ACHN (cell line): ENCODE results near the gene MT1F.

ENCODE experiments used
- DNase-seq: peaks from one replicate; pipeline ENCODE4 v3.0.0-alpha.2; 2015
- in situ Hi-C: cut with HindIII; loops from 2 replicates; pipeline ENCODE4 v1.10.0; 2017; ENCODE audit warnings: low sequenced_read_pairs, low pct_ligation_motif_present, low pct_unique_long_range_greater_than_20kb

The MT1F gene

DNA sequence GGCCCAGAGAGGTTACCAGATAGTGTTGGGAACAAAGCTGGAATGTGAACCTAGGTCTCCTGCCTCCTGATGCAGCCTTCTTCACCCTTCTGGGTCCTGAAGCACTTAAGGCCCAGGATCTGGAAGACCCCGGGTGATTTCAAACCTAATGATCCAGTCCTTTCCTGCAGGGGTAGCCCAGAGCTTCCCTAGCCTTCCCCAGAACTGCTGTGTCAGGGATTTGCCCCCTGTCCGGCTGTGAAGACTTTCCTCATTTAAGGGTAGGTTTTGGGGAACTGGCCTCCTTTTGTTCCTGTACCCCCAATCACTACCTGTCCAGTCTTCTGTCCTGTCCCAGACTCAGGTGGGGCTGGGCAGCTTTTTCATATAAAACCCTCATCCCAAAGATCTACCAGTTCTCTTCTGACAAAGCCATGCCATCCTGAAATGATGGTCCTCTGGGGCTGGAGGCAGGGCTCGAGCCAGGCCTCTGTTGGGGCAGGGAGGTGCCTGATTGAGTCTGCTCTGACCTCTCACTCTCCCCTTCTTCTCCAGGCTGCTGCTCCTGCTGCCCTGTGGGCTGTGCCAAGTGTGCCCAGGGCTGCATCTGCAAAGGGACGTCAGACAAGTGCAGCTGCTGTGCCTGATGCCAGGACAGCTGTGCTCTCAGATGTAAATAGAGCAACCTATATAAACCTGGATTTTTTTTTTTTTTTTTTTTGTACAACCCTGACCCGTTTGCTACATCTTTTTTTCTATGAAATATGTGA lies 25.8 kb downstream of the MT1F start:
- in situ Hi-C loops = no loop called here
- no peak for DNase-seq

DNA sequence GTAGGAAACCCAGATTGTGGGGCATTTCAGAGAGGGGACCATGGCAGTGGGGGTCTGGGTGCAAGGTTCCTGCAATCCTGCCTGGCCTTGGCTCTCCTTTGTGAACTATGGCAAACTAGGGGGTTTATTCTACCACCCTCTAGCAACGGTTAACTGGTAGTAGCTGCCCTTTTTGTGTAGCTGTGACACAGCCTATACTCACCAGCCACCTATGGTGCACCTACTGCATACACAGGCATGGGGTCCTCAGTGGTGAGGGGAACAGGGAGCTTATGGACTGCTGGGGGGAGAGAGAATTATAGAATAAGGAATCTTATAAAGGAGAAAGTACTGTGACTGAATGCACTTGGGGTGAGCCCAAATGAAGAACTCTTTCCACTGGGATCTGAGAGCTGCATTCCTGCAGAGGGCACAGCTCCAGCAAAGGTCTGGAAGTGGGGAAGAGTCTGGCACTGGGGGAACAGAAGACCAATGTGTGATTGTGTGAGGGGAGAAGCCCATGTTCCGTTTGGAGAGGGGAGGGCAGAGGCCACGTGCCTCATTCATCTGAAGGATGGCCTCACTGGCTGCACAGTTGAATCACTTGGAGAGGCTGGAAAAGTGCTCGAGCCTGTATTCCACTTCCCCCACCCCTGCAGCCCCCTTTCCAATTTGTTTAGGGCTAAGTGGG lies 26.6 kb downstream of the MT1F start:
- DNase-seq = no peak
- in situ Hi-C loops = no loop called here

DNA sequence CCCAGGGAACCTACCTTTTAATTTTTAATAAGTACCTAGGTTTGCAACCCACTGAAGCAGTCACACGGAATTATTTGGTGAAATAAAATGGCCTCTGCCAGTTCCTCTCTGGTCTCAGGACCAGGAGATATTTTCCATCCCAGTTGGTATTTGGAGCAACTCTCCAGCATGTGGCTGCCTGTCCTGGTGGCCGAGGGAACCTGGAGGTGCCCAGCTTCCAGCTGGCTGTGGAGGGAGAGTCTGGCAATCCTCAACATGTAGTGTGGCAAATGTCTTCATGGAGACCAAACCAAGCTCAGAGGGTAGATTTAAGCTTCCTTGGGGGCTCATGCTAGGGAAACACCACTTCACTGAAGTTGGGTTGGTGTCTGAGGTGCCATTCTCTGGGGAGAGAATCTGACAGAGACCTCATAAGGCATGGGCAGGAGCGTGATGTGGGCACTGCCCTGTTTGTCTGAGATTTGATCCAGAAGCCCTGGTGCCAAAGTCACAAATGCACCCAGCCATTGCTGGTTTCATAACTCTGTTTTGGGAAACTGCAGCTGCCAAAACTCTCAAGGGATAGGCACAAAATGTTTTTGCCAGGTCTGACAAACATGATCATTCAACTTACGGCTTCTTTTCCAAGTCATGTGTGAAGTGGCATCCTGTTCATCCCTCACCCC lies 27.3 kb downstream of the MT1F start:
- no peak for DNase-seq
- in situ Hi-C loops = no loop called here

DNA sequence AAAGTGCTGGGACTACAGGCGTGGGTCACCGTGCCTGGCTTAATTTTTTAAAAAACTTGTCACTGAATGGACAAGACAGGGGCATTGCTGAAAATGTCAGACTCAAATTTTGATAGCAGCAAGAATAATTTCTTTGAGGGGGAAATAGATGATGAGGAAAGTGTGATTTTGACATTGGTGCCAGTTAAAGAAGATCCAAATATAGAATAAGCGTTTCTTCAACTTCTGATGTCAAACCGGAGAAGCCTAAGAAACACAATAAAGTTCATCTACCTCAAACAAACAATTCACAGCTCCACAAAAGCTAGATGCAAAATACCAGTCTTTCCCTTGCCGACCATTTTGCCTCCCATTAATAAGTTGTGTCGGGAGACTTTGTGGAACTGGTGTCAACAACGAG lies 29.0 kb downstream of the MT1F start:
- no peak for DNase-seq
- in situ Hi-C loops = no loop called here

- in situ Hi-C loops = no loop called here
- DNase-seq = no peak
These were observed 31.0 kb downstream of the MT1F start for GRCh38 chr16:56688762-56689161.

GRCh38 chr16:56689171-56689570 lies 31.4 kb downstream of the MT1F start:
- DNase-seq = no peak
- in situ Hi-C loops = no loop called here

DNA sequence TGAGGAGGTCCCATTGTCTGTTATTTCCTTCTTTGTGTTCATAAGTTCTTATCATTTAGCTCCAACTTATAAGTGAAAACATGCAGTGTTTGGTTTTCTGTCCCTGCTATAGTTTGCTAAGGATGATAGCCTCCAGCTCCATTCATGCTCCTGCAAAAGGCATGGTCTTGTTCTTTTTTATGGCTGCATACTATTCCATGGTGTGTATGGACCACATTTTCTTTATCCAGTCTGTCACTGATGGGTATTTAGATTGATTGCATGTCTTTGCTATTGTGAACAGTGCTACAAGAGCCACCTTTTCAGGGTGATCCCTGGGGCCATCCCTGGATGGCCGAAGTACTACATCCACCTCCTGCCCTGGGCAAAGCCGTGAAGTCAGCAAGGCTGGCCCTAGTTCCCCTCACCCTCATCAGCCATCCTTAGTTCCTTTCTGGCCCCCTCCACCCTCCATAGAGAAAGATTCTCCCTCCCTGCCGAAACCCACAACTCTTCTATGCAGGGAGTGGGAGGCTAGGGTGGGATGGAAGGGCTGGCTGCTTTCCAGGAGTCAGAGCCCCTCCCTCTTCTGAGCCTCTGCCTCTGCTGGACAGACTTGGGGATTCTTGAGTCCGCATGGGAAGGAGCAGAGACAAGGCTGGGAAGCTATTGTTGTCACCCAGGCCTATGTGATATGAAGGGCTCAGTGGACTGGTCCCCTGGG lies 32.8 kb downstream of the MT1F start:
- DNase-seq = no peak
- in situ Hi-C loops = no loop called here

- in situ Hi-C loops = no loop called here
- peak; percentile 18 for DNase-seq
These were observed 34.1 kb downstream of the MT1F start for GRCh38 chr16:56691885-56692284.

DNA sequence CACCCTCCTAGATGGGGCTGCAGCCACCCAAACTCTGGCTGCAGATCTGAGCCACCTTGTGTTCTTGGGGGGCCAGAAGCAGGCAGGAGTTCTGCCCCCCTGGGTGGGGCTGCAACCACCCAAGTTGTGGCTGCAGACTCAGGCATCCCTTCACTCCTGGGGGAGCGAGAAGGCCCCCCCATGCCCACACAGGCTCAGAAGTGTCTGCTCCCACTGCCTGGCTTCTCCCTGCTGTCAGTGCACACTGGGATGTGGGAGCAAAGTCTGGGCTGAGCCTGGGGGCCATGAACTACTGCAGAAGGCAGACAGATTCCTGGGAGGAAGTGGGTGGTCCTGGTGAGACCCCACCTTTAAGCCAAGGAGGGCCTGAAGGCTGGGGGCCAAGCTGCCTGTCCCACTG lies 37.5 kb downstream of the MT1F start:
- in situ Hi-C loops = no loop called here
- DNase-seq = no peak

GRCh38 chr16:56697456-56698155 lies 39.8 kb downstream of the MT1F start:
- DNase-seq = no peak
- in situ Hi-C loops = no loop called here

GRCh38 chr16:56700195-56700594 lies 42.4 kb downstream of the MT1F start:
- in situ Hi-C loops = no loop called here
- no peak for DNase-seq

- no peak for DNase-seq
- in situ Hi-C loops = no loop called here
These were observed 42.9 kb downstream of the MT1F start for GRCh38 chr16:56700631-56701030.

GRCh38 chr16:56701534-56701933 lies 43.8 kb downstream of the MT1F start:
- in situ Hi-C loops = no loop called here
- DNase-seq = no peak

GRCh38 chr16:56702836-56703235 lies 45.1 kb downstream of the MT1F start:
- in situ Hi-C loops = no loop called here
- DNase-seq = no peak
